K562 (cell line): Measurements from ENCODE around the gene NUP50. TPM values are rescaled to one million over a fixed set of nuclear protein-coding genes. Genes with fewer than 3 reads are reported as not detected.
A peak's percentile ranks its signal among the peaks of the same experiment; 100 is the strongest.

ENCODE experiments used
- ATAC-seq: fragments of 200-7000 bp; cut with Tn5 transposase; 3 replicates; pipeline ENCODE4 v1.9.1; 2020; ENCODE audit warnings: moderate library complexity
- BruUV-seq: library from RNA; stranded (reverse); fragments of 400-500 nt; replicated peaks from 2 replicates; lab custom pipeline; 2021; lab: Mats Ljungman, UMichigan
- CTCF ChIA-PET: fragments of 300-600 bp; formaldehyde crosslinking; extraction: SDS; loops from one replicate; lab custom pipeline; 2021; ENCODE audit warnings: low intra/inter-chr PET ratio; lab: Yijun Ruan, JAX
- POLR2A ChIA-PET: fragments of 300-600, 350-650 bp; sonication (Branson Sonifier 250); formaldehyde crosslinking; extraction: SDS; loops from one replicate; lab custom pipeline; 2021; ENCODE audit warnings: antibody characterized with exemption, inconsistent platforms; lab: Yijun Ruan, JAX
- DNase-seq, 4 experiments: peaks; one replicate each; pipeline versions ENCODE4 v3.0.0 to v3.0.0-alpha.2; 2011 to 2018; ENCODE audit warnings: low spot score in 3 of 4, mixed read lengths in 3 of 4; ENCODE audit errors: extremely low read depth in 1 of 4
- FAIRE-seq: peaks from 2 replicates; lab custom pipeline; 2011; peaks lifted over from hg19 to GRCh38; lab: Jason Lieb, UNC
- H2AFZ ChIP-seq: 2 replicates; pipeline ENCODE4 v1.6.0; 2011; ENCODE audit warnings: low read depth, low read length, control low read depth, inconsistent platforms
- H3K27ac ChIP-seq: fragments of 200-600 bp; 3 replicates; pipeline ENCODE4 v1.8.0; 2011; ENCODE audit warnings: low read depth, mild to moderate bottlenecking, control low read depth, inconsistent platforms, low read length, moderate library complexity, mixed read lengths; ENCODE audit errors: extremely low read depth
- H3K27me3 ChIP-seq, 2 experiments: fragments of 300-600 bp in 1 of 2; 2 replicates in 1 of 2; 3 replicates in 1 of 2; pipeline versions ENCODE4 v1.6.0 to v1.8.0; 2011; ENCODE audit warnings: inconsistent platforms in 2 of 2, low read length in 2 of 2, mild to moderate bottlenecking in 1 of 2, mixed read lengths in 1 of 2, moderate library complexity in 1 of 2; ENCODE audit not compliant: control insufficient read depth in 2 of 2, insufficient read depth in 2 of 2
- H3K36me3 ChIP-seq: fragments of 300-600 bp; 3 replicates; pipeline ENCODE4 v1.8.0; 2011; ENCODE audit warnings: mild to moderate bottlenecking, low read length, inconsistent platforms; ENCODE audit not compliant: control insufficient read depth, insufficient read depth
- H3K4me1 ChIP-seq, 2 experiments: fragments of 200-600 bp in 1 of 2; replicated peaks in 1 of 2; 2 replicates in 1 of 2; 3 replicates in 1 of 2; pipeline versions ENCODE4 v1.5.1 to v1.8.0; 2011; ENCODE audit warnings: inconsistent platforms in 2 of 2, low read length in 2 of 2, mild to moderate bottlenecking in 1 of 2, mixed read lengths in 1 of 2, moderate library complexity in 1 of 2; ENCODE audit not compliant: control insufficient read depth in 2 of 2, insufficient read depth in 2 of 2
- H3K4me2 ChIP-seq: 2 replicates; pipeline ENCODE4 v1.6.1; 2011; ENCODE audit warnings: low read length, control low read depth, inconsistent platforms, mixed read lengths; ENCODE audit not compliant: insufficient read depth
- H3K4me3 ChIP-seq: fragments of 200-600 bp; sonication (generic), shearing (Covaris generic); 2 replicates; pipeline ENCODE4 v1.5.1; 2016; ENCODE audit warnings: control low read depth, inconsistent platforms
- H3K79me2 ChIP-seq: fragments of 200-600 bp; 3 replicates; pipeline ENCODE4 v1.8.0; 2011; ENCODE audit warnings: low read length, inconsistent platforms; ENCODE audit not compliant: control insufficient read depth, insufficient read depth
- H3K9ac ChIP-seq, 2 experiments: 2 replicates each; pipeline versions ENCODE4 v1.6.0 to v1.6.1; 2011; ENCODE audit warnings: low read depth in 2 of 2, low read length in 2 of 2, control low read depth in 1 of 2, inconsistent platforms in 1 of 2, mild to moderate bottlenecking in 1 of 2, mixed read lengths in 1 of 2; ENCODE audit not compliant: insufficient read depth in 1 of 2
- H3K9me1 ChIP-seq: one replicate; pipeline ENCODE4 v1.6.0; 2011; ENCODE audit warnings: inconsistent platforms, mild to moderate bottlenecking, low read length, moderate library complexity; ENCODE audit not compliant: control insufficient read depth, insufficient read depth
- H3K9me3 ChIP-seq: replicated peaks from 2 replicates; pipeline ENCODE4 v1.5.1; 2011; ENCODE audit warnings: low read depth, low read length, inconsistent platforms; ENCODE audit not compliant: control insufficient read depth, insufficient read depth
- H4K20me1 ChIP-seq: replicated peaks from 2 replicates; pipeline ENCODE4 v1.6.1; 2011; ENCODE audit warnings: low read length, inconsistent platforms, mixed read lengths; ENCODE audit not compliant: control insufficient read depth, insufficient read depth
- ATF1 ChIP-seq, 2 experiments: fragments of 450-650 bp in 1 of 2; IDR thresholded peaks; 2 replicates each; pipeline ENCODE4 v1.6.1; 2016; ENCODE audit warnings: missing compliant biosample characterization in 1 of 2, missing genetic modification characterization in 1 of 2
- ATF7 ChIP-seq: fragments of 450-650 bp; IDR thresholded peaks from 2 replicates; pipeline ENCODE4 v1.7.1; 2014; ENCODE audit warnings: mild to moderate bottlenecking, moderate library complexity
- CREM ChIP-seq: IDR thresholded peaks from 2 replicates; pipeline ENCODE4 v1.6.1; 2014; ENCODE audit warnings: antibody characterized with exemption, low read depth
- FUS ChIP-seq: fragments of 200-400 bp; formaldehyde crosslinking; optimal IDR thresholded peaks from 2 replicates; pipeline ENCODE3; 2017; ENCODE audit warnings: low read depth, low read length
- MYC ChIP-seq, 2 experiments: fragments of 250-450 bp in 1 of 2; sonication (Bioruptor Pico) in 1 of 2; IDR thresholded peaks; 2 replicates each; pipeline versions ENCODE4 v1.5.1 to v1.6.1; 2012 to 2021; ENCODE audit warnings: low read depth in 2 of 2, borderline replicate concordance in 1 of 2, improper control_type of control experiment in 1 of 2, low read length in 1 of 2, mild to moderate bottlenecking in 1 of 2, moderate library complexity in 1 of 2
- NONO ChIP-seq, 2 experiments: fragments of 200-400 bp in 1 of 2; fragments of 450-650 bp in 1 of 2; formaldehyde crosslinking in 1 of 2; IDR thresholded peaks; 2 replicates each; pipeline ENCODE4 v1.6.1; 2017; ENCODE audit warnings: low read depth in 2 of 2, mild to moderate bottlenecking in 2 of 2, moderate library complexity in 2 of 2, low read length in 1 of 2
- ZFP36 ChIP-seq: fragments of 150-350 bp; IDR thresholded peaks from 2 replicates; pipeline ENCODE4 v1.6.1; 2018; ENCODE audit warnings: low read length, low read depth; ENCODE audit not compliant: partially characterized antibody
- ZNF165 ChIP-seq: fragments of 250-450 bp; sonication (Bioruptor Pico); IDR thresholded peaks from 2 replicates; pipeline ENCODE4 v1.4.0; 2020; ENCODE audit warnings: borderline replicate concordance
- ZNF41 ChIP-seq: fragments of 250-450 bp; sonication (Bioruptor Pico); conservative IDR thresholded peaks from 2 replicates; pipeline ENCODE4 v1.4.0; 2020; ENCODE audit warnings: mild to moderate bottlenecking
- WGBS: fragments of 100-300 bp; shearing (Covaris generic); methylation state at CpG from one replicate; pipeline ENCODE4 v1.1.6; 2016; ENCODE audit warnings: low coverage, mixed read lengths; ENCODE audit not compliant: insufficient coverage; ENCODE audit errors: missing lambda C conversion rate; 5-methylcytosine and 5-hydroxymethylcytosine counted together
- in situ Hi-C: fragments of 300-500 bp; cut with MboI; formaldehyde crosslinking; loops from 4 replicates; pipeline ENCODE4 v1.15.0; 2018; ENCODE audit warnings: inconsistent platforms, mixed read lengths
- intact Hi-C: fragments of 100-400 bp; cut with micrococcal nuclease; formaldehyde crosslinking; loops from 2 replicates; pipeline ENCODE4 v1.14.2; 2022
- polyA plus RNA-seq, 8 experiments: library from polyadenylated mRNA; depleted of rRNA in 4 of 8; stranded (reverse) in 5 of 8; unstranded in 3 of 8; fragments of >200 nt; fragmentation: Nextera tagmentation in 2 of 8; fragmentation: Illumina TruSeq in 1 of 8; extraction: Ambion mirVana in 2 of 8; extraction: Trizol in 1 of 8; gene quantifications; 2 replicates each; pipeline versions ENCODE4 v1.2.1 to v1.2.3, GENCODE V29; 2011 to 2014; ENCODE audit warnings: inconsistent platforms in 1 of 8, missing spikeins in 1 of 8
- total RNA-seq, 7 experiments: library from RNA; depleted of rRNA in 6 of 7; stranded (reverse); fragments of >200 nt in 6 of 7; fragmentation: Illumina TruSeq in 2 of 7; extraction: Trizol in 2 of 7; gene quantifications; 2 replicates each; pipeline versions ENCODE4 v1.2.1 to v1.2.3, GENCODE V29; 2011 to 2021; ENCODE audit warnings: low replicate concordance in 1 of 7
- TF ChIP-seq, protein P1 (sequence below): fragments of 450-650 bp; IDR thresholded peaks from 2 replicates; pipeline ENCODE4 v1.6.1; 2018; ENCODE audit warnings: mild to moderate bottlenecking, low read depth; ENCODE audit not compliant: partially characterized antibody
- TF ChIP-seq, protein P2 (sequence below): fragments of 250-450 bp; sonication (Bioruptor Pico); IDR thresholded peaks from 2 replicates; pipeline ENCODE4 v1.4.0; 2020

The NUP50 gene
- total and polyA plus RNA-seq, 9 of the 15 experiments (the other 6 are each of a cell fraction or from before 2014, with no cell fraction given), result 23.8 to 83.7 (median 55.3) TPM

DNA sequence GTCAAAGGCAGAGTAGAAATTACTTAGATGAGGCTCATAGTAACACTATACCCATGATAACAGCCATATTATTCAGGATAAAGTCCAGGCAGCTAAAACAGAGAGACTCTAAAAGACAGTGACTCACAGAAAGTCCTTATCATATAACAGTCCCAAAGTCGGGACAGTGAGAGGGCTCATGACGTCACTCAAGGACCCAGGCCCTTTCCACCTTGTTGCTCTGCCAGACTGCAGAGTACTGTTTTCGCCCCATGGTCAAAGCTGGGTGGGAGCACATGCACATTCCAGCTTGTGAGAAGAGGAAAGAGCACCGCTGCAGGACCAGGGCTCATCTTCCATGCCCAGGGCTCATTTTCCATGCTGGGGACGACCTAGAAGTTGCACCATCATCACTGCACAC, 29.4 kb upstream of the NUP50 start:
- peaks cover 3% of the 10 kb centered on the region; the same call in 1 of the 3 replicates for H3K36me3 ChIP-seq
- no peak for DNase-seq
- 12% methylated on average over 4 of the region's 5 CpGs for WGBS
- ChIA-PET POLR2A (no interaction called here), CTCF (no interaction called here)
- intact Hi-C loops (no loop called here), in situ Hi-C loops (no loop called here)
- no peaks in the 10 kb centered on the region for H4K20me1 ChIP-seq
- H3K4me1 ChIP-seq, result no peaks in the 10 kb centered on the region
- H3K9me3 ChIP-seq, result peaks cover 6% of the 10 kb centered on the region; the same call in 1 of the 2 replicates
- H3K9me1 ChIP-seq, result no peaks in the 10 kb centered on the region
- H3K27me3 ChIP-seq, result peaks cover 6 to 7% of the 10 kb centered on the region in 2 experiments; a peak in 3 of 5 replicates
- H3K4me3 ChIP-seq, result no peak overlapping the region
- no peak overlapping the region for H3K4me2 ChIP-seq
- FAIRE-seq, result no peak
- no peaks in the 10 kb centered on the region for H3K79me2 ChIP-seq
- H2AFZ ChIP-seq, result no peak overlapping the region
- no peak for ATAC-seq
- H3K27ac ChIP-seq, result no peak overlapping the region
- H3K9ac ChIP-seq, result no peak overlapping the region
- no TSS peak for BruUV-seq
- TF ChIP-seq NONO (IDR thresholded peaks at IDR 0.05; ENCODE audit: low read depth in 2 of 2, low read length in 1 of 2) (no peak), ZNF165 (CRISPR knock-in tag) (no peak), ATF1 (CRISPR knock-in tag; IDR thresholded peaks at IDR 0.05) (no peak), ATF1 (tag; IDR thresholded peaks at IDR 0.05) (peak; percentile 31; the same call in 1 of the 2 replicates), MYC (IDR thresholded peaks at IDR 0.05; ENCODE audit: low read depth, low read length) (no peak), MYC (CRISPR knock-in tag; IDR thresholded peaks at IDR 0.05; ENCODE audit: borderline replicate concordance, low read depth) (no peak), CREM (peak; percentile 42; the same call in 1 of the 2 replicates), FUS (no peak), ATF7 (peak; percentile 18; the same call in 1 of the 2 replicates), ZNF41 (CRISPR knock-in tag) (no peak), ZFP36 (no peak)
- TF ChIP-seq, protein P1, sequence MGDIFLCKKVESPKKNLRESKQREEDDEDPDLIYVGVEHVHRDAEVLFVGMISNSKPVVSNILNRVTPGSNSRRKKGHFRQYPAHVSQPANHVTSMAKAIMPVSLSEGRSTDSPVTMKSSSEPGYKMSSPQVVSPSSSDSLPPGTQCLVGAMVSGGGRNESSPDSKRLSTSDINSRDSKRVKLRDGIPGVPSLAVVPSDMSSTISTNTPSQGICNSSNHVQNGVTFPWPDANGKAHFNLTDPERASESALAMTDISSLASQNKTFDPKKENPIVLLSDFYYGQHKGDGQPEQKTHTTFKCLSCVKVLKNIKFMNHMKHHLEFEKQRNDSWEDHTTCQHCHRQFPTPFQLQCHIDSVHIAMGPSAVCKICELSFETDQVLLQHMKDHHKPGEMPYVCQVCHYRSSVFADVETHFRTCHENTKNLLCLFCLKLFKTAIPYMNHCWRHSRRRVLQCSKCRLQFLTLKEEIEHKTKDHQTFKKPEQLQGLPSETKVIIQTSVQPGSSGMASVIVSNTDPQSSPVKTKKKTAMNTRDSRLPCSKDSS, result no peak
- TF ChIP-seq, protein P2, sequence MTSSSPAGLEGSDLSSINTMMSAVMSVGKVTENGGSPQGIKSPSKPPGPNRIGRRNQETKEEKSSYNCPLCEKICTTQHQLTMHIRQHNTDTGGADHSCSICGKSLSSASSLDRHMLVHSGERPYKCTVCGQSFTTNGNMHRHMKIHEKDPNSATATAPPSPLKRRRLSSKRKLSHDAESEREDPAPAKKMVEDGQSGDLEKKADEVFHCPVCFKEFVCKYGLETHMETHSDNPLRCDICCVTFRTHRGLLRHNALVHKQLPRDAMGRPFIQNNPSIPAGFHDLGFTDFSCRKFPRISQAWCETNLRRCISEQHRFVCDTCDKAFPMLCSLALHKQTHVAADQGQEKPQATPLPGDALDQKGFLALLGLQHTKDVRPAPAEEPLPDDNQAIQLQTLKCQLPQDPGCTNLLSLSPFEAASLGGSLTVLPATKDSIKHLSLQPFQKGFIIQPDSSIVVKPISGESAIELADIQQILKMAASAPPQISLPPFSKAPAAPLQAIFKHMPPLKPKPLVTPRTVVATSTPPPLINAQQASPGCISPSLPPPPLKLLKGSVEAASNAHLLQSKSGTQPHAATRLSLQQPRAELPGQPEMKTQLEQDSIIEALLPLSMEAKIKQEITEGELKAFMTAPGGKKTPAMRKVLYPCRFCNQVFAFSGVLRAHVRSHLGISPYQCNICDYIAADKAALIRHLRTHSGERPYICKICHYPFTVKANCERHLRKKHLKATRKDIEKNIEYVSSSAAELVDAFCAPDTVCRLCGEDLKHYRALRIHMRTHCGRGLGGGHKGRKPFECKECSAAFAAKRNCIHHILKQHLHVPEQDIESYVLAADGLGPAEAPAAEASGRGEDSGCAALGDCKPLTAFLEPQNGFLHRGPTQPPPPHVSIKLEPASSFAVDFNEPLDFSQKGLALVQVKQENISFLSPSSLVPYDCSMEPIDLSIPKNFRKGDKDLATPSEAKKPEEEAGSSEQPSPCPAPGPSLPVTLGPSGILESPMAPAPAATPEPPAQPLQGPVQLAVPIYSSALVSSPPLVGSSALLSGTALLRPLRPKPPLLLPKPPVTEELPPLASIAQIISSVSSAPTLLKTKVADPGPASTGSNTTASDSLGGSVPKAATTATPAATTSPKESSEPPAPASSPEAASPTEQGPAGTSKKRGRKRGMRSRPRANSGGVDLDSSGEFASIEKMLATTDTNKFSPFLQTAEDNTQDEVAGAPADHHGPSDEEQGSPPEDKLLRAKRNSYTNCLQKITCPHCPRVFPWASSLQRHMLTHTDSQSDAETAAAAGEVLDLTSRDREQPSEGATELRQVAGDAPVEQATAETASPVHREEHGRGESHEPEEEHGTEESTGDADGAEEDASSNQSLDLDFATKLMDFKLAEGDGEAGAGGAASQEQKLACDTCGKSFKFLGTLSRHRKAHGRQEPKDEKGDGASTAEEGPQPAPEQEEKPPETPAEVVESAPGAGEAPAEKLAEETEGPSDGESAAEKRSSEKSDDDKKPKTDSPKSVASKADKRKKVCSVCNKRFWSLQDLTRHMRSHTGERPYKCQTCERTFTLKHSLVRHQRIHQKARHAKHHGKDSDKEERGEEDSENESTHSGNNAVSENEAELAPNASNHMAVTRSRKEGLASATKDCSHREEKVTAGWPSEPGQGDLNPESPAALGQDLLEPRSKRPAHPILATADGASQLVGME (CRISPR knock-in tag), result no peak
